ENCODE data around the gene MAD1L1.
A peak's percentile ranks its signal among the peaks of the same experiment; 100 is the strongest.
"Not testable (repeated sequence)": the region's sequence is repeated elsewhere in the genome, so short reads cannot be mapped to it uniquely, and the experiment has no call there.

The MAD1L1 gene

GRCh38 chr7:2232766-2233520, at the start of gene MAD1L1:
TSS of gene MAD1L1 (minus strand) at chr7:2232945. CDS start at chr7:2230133, 2,812 bp downstream.
- peak; percentile 74 to 86 (median 79) for DNase-seq (ENCODE audit: low read depth in 3 of 3)

DNA sequence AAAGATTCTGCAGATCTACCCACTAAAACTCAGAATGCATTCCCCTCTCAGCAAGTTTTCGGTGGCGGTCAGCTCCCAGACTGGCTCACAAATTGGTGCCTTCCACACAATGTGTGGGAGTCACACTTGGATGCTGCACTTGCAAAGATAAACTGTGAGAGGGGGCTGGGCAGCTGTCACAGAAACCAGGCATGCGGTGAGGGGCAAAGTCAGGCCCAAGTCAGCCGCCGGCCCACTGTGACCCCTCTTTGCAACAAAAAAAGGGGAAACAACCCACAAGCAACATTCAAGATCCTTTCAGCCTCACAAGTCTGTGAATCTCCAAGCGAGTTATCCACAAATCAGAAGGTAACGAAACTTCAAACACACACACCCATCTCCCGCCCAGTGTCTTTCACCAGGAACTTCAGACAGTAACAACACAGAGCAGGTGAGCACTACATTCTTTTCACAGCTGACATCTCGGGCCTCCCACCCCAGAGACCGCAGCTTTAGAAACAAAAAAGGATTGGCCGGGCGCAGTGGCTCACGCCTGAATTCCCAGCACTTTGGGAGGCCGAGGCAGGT, 49.5 kb upstream of the MAD1L1 start:
- DNase-seq (ENCODE audit: low read depth in 3 of 3), result no peak

- no peak for DNase-seq (ENCODE audit: low read depth in 3 of 3)
These were observed 48.8 kb upstream of the MAD1L1 start for GRCh38 chr7:2281541-2281940.

GRCh38 chr7:2280424-2280823, 47.7 kb upstream of the MAD1L1 start:
- DNase-seq (ENCODE audit: low read depth in 3 of 3), result no peak

DNA sequence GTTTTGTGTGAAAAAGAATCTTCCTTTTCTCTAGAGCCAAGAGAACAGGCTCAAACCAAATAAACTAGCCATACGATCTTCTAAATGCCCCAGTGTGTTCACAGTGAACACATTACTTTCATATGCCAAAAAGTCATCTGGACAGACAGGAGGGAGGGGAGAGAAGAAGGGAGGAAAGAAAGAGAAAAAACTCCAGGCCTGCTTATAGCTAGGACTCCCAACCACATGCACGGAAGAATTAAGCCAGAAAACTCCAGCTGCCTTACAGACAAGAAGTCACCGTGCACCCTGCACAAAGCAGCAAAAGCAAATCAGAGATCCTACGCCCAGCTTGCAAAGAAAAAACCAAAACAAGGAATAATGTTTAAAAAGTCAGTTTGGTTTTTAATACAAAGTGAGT, 47.2 kb upstream of the MAD1L1 start:
- DNase-seq (ENCODE audit: low read depth in 3 of 3), result no peak

DNA sequence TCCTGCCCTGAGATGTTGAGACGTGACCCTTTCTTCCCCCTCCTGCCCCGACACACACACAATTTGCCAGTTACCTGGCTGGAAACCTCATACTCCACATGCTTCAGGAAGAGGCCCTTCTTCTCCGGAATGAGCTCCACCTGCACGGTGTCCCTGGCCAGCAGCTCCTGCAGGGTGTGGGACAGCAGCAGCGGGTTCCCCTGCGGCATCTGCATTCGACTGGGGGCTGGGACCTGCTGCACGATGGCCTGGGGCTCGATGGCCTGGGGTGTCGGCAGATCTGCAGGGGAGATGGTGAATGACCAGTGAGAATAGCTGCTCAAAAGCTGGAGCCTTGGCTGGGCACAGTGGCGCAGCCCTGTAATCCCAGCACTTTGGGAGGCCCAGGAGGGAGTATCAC, 45.3 kb upstream of the MAD1L1 start:
- no peak for DNase-seq (ENCODE audit: low read depth in 3 of 3)

DNA sequence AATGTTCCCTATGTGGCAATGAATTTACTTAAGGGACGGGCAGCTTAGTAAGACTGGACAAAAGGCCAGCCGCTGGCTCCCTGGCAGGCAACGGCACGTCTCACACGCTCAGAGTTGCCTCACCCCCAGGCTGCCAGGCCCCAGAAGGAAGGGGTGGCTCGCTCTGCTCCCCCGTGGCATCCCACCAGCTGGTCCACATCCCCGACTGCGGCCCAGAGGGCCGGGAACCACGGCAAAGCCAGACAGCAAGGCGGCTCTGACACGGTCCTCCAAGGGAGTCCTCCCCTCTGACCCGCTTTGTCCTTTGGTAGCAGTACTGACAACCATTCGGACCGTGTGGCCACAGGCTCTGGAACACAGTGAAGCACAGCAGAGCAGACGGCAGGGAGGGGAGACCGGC, 43.4 kb upstream of the MAD1L1 start:
- no peak for DNase-seq (ENCODE audit: low read depth in 3 of 3)

DNA sequence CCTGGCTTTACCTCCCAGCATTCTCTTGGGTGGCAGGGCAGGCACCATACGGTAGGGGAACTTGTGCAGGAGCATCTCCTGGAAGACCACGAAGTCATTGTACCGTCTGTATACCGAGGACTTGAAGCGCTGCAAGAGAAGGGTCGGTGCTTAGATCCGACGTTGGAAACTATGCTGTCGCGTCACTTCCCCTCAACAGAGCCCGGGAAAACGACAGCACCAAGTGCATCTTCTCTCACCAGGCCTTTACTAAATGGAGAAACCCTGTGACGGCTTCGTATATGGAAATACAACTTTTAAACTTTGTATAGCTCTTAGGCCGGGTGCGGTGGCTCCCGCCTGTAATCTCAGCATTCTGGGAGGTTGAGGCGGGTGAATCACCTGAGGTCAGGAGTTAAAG, 42.4 kb upstream of the MAD1L1 start:
- DNase-seq (ENCODE audit: low read depth in 3 of 3), result no peak

DNA sequence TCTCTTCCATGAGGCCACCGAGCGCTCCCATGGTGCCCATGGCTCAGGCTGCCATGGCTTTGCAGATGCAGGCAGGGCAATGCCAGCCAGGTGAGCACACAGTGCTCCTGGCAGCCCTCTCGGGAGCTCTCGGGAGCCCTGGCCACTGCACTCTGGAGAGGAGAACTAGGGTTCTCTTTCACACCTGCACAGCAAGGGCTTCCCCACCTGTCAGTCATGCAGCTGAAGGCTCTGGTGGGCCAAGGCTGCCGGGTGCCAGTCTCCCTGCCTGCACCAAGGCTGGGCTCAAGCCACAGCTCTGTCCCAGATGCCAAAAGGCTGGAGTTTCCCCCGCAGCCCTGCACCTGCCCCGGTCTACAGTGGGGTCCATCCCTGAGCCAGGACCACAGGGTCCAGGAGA, 41.9 kb upstream of the MAD1L1 start:
- DNase-seq (ENCODE audit: low read depth in 3 of 3), result no peak

DNA sequence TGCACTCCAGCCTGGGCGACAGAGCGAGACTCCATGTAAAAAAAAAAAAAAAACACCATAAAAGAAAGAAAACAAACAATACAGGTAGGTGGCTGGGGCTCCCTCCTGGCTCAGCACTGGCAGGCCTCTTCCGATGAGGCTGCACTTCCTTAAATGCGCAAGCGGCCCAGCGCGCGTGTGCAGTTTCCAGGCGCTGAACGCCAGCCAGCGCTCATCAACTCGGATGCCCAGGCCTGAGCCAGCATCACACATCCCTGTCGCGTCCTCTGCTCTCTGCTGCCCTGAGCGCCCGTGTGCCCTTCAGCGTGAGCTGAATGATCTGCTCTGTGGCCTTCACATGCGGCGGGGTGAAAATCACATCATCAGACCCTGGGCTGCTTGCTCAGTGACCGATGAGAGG, 41.1 kb upstream of the MAD1L1 start:
- DNase-seq (ENCODE audit: low read depth in 3 of 3), result no peak

DNA sequence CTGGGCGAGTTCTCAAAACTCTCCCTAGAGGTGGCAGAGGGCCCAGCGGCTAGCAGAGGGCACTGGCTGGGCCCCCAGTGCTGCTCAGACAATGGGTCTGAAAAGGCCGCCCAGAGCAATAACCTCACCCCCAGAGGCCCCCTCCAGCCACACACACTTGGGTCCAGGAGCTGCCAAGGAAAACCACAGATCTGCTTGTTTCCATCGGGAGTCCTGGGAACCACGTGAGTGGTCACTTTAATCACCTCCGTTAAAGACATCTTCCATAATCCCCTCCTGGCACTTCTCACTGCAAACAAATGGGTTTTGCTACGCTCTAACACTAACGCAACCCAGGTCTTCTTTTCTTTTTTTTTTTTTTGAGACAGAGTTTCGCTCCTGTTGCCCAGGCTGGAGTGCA, 39.3 kb upstream of the MAD1L1 start:
- no peak for DNase-seq (ENCODE audit: low read depth in 3 of 3)

GRCh38 chr7:2271273-2272026, 38.7 kb upstream of the MAD1L1 start:
- DNase-seq (ENCODE audit: low read depth in 3 of 3), result no peak

DNA sequence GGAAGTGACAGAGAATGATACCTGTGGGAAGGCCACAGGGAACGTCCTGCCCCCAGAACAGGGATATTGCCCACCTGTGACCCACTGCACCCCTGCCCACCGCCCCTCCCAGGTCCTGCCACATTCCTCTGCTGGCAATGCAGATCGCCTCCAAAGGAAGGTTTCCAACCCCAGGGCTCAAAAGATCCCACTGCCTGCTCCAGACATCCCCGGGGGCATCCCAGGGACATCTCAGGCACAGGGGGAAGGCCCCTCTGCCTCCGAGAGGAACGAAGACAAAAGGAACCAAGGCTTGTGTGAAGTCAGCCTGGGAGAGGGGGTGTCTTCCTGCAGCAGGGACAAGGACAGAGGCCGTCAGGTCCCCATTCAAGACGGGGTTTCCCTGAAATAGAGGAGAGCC, 37.8 kb upstream of the MAD1L1 start:
- DNase-seq (ENCODE audit: low read depth in 3 of 3), result no peak

- no peak for DNase-seq (ENCODE audit: low read depth in 3 of 3)
These were observed 37.3 kb upstream of the MAD1L1 start for GRCh38 chr7:2269991-2270460.

GRCh38 chr7:2269089-2269990, 36.6 kb upstream of the MAD1L1 start:
- DNase-seq (ENCODE audit: low read depth in 3 of 3), result not testable (repeated sequence)

- no peak for DNase-seq (ENCODE audit: low read depth in 3 of 3)
These were observed 34.2 kb upstream of the MAD1L1 start for GRCh38 chr7:2266911-2267310.

- DNase-seq (ENCODE audit: low read depth in 3 of 3), result no peak
These were observed 31.4 kb upstream of the MAD1L1 start for GRCh38 chr7:2264158-2264557.

GRCh38 chr7:2263176-2263575, 30.4 kb upstream of the MAD1L1 start:
- no peak for DNase-seq (ENCODE audit: low read depth in 3 of 3)

DNA sequence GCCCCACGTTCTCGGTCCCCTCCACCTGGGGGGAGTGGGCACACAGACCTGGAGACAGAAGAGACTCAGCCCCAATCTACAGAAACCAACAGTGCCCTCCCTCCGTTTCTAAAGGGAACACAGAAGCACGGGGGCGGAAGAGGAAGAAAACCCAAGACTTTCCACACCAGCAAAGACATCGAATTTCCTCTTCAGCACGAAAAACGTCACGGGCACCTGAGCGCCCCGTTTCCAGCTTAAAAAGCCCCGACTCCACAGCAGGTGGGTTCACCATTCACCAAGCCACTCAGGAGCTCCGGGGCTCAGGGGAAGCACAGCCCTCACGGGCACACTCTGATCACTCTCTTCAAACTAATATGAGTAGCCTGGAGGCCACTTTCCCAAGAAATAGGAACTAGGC, 28.9 kb upstream of the MAD1L1 start:
- DNase-seq (ENCODE audit: low read depth in 3 of 3), result no peak

DNA sequence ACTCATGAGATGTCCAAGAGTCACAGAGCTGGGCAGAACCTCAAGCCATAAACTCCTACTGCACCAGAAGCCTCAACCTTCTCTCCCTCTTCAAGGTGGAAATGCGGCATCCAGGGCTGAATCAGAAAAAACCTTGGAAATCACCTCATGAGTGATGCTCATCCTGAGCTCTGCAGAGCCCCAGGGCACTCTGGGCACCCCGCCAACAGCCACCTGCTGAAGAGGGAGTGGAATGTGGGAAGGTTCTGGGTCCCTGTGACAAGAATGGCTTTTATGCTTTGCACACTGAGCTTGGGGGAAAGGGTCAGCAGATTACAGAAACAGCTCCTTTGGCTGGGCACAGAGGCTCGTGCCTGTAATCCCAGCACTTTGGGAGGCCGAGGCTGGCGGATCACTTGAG, 28.1 kb upstream of the MAD1L1 start:
- DNase-seq (ENCODE audit: low read depth in 3 of 3), result no peak

DNA sequence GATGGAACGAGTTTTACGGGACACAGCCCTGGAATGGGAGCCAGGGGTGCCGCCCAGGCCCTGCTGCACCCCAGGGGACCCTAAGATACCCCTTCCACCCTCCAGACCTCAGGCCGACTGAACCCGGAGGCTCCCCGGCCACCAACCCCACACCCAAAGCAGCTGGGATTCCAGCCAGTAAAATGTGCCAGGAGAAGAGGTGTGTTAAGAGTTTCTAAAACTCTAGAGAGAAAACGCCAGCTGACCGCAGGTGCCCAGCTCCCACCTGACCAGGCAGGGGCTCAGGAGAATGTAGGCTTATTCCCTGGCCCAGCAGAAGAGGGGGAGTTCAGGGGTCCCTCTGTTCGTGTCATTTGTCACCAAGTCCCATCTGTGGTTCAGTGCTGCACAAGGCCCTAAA, 26.7 kb upstream of the MAD1L1 start:
- no peak for DNase-seq (ENCODE audit: low read depth in 3 of 3)

Data from stimulated activated CD4-positive, alpha-beta T cell treated with anti-CD3 and anti-CD28 coated beads, TNF-alpha, amount 100 ng/mL, for 48 hours (primary cell).